ENCODE results near the gene WDR88. TPM values are rescaled to one million over a fixed set of nuclear protein-coding genes. Genes with fewer than 3 reads are reported as not detected.
"Not testable (repeated sequence)": the region's sequence is repeated elsewhere in the genome, so short reads cannot be mapped to it uniquely, and the experiment has no call there.

Gene WDR88
- total RNA-seq, 3 donors from 2014 or later = not detected

GRCh38 chr19:33187183-33187540 is 55.2 kb downstream of the WDR88 start:
- no peaks in the 10 kb centered on the region for H3K27me3 ChIP-seq
- intact Hi-C loops (cut with DNase I; ENCODE audit: low total_unique reads) = no loop called here
- no peaks in the 10 kb centered on the region for H3K9me3 ChIP-seq
- H3K4me1 ChIP-seq = no peaks in the 10 kb centered on the region
- no peaks in the 10 kb centered on the region for H3K36me3 ChIP-seq
- H3K27ac ChIP-seq = no peak overlapping the region
- no peak for DNase-seq (ENCODE audit: low spot score in 2 of 2)
- H3K4me3 ChIP-seq = no peak overlapping the region
- TF ChIP-seq POLR2AphosphoS5 (IDR thresholded peaks at IDR 0.05) = no peak
- TF ChIP-seq POLR2A (IDR thresholded peaks at IDR 0.05) = no peak
- no peak for TF ChIP-seq CTCF (IDR thresholded peaks at IDR 0.05)

- intact Hi-C loops (cut with DNase I; ENCODE audit: low total_unique reads) = no loop called here
- Histone ChIP-seq H3K27ac (no peak overlapping the region), H3K27me3 (no peaks in the 10 kb centered on the region), H3K4me3 (no peak overlapping the region), H3K36me3 (no peaks in the 10 kb centered on the region), H3K4me1 (no peaks in the 10 kb centered on the region), H3K9me3 (no peaks in the 10 kb centered on the region)
- no peak for TF ChIP-seq POLR2AphosphoS5 (IDR thresholded peaks at IDR 0.05)
- no peak for TF ChIP-seq POLR2A (IDR thresholded peaks at IDR 0.05)
- TF ChIP-seq CTCF (IDR thresholded peaks at IDR 0.05) = no peak
- DNase-seq (ENCODE audit: low spot score in 2 of 2) = no peak
Measured at GRCh38 chr19:33189453-33189852, 57.5 kb downstream of the WDR88 start.

GRCh38 chr19:33191092-33191491 is 59.2 kb downstream of the WDR88 start:
- intact Hi-C loops (cut with DNase I; ENCODE audit: low total_unique reads); H3K9me3 ChIP-seq; H3K27ac ChIP-seq; H3K4me1 ChIP-seq; H3K4me3 ChIP-seq; H3K27me3 ChIP-seq; H3K36me3 ChIP-seq; DNase-seq (ENCODE audit: low spot score in 2 of 2): not testable (repeated sequence)

GRCh38 chr19:33191501-33191900 is 59.6 kb downstream of the WDR88 start:
- Histone ChIP-seq H3K9me3 (no peaks in the 10 kb centered on the region), H3K27me3 (no peaks in the 10 kb centered on the region), H3K36me3 (no peaks in the 10 kb centered on the region), H3K4me3 (no peak overlapping the region), H3K27ac (no peak overlapping the region), H3K4me1 (peaks cover 0 to 8% of the 10 kb centered on the region in 2 donors)
- intact Hi-C loops (cut with DNase I; ENCODE audit: low total_unique reads) = no loop called here
- DNase-seq (ENCODE audit: low spot score in 2 of 2) = no peak
- TF ChIP-seq POLR2AphosphoS5 (IDR thresholded peaks at IDR 0.05) (no peak), CTCF (IDR thresholded peaks at IDR 0.05) (no peak), POLR2A (IDR thresholded peaks at IDR 0.05) (no peak)

- intact Hi-C loops (cut with DNase I; ENCODE audit: low total_unique reads) = no loop called here
- TF ChIP-seq POLR2A (IDR thresholded peaks at IDR 0.05) (no peak), CTCF (IDR thresholded peaks at IDR 0.05) (no peak), POLR2AphosphoS5 (IDR thresholded peaks at IDR 0.05) (no peak)
- DNase-seq (ENCODE audit: low spot score in 2 of 2) = no peak
Measured at GRCh38 chr19:33192010-33192409, 60.1 kb downstream of the WDR88 start.

GRCh38 chr19:33193269-33193864 is 61.5 kb downstream of the WDR88 start:
- intact Hi-C loops (cut with DNase I; ENCODE audit: low total_unique reads) = no loop called here
- Histone ChIP-seq H3K27ac (peak overlapping the region in 1 of 2 donors; percentile 55), H3K4me1 (peaks cover 0 to 8% of the 10 kb centered on the region in 2 donors), H3K4me3 (peak overlapping the region; percentile 28 to 97 (median 71)), H3K36me3 (no peaks in the 10 kb centered on the region), H3K9me3 (no peaks in the 10 kb centered on the region), H3K27me3 (no peaks in the 10 kb centered on the region)
- TF ChIP-seq CTCF (IDR thresholded peaks at IDR 0.05) (no peak), POLR2A (IDR thresholded peaks at IDR 0.05) (no peak), POLR2AphosphoS5 (IDR thresholded peaks at IDR 0.05) (no peak)
- no peak for DNase-seq (ENCODE audit: low spot score in 2 of 2)

More at GRCh38 chr19:33192010-33192409, 60.1 kb downstream of the WDR88 start:
- no peaks in the 10 kb centered on the region for H3K27me3 ChIP-seq
- no peaks in the 10 kb centered on the region for H3K36me3 ChIP-seq
- H3K9me3 ChIP-seq = no peaks in the 10 kb centered on the region
- no peak overlapping the region for H3K4me3 ChIP-seq
- H3K4me1 ChIP-seq = peaks cover 0 to 8% of the 10 kb centered on the region in 2 donors
- no peak overlapping the region for H3K27ac ChIP-seq
